ENCODE results near the gene STPG3.

The STPG3 gene

GRCh38 chr9:137251194-137251461, at the start of gene STPG3:
Gene STPG3 (plus strand): TSS chr9:137251286. CDS start chr9:137251287, 1 bp downstream.
- DNase-seq (ENCODE audit: low read depth) = no peak

GRCh38 chr9:137202966-137203365, 48.1 kb upstream of the STPG3 start:
- no peak for DNase-seq (ENCODE audit: low read depth)

GRCh38 chr9:137204731-137205125, 46.4 kb upstream of the STPG3 start:
- DNase-seq (ENCODE audit: low read depth) = no peak

GRCh38 chr9:137205126-137206069, 45.7 kb upstream of the STPG3 start, which contains the start of the genes NDOR1 and TMEM203:
Gene NDOR1 (plus strand): TSS chr9:137205700. CDS start chr9:137205778, 78 bp downstream.
Gene TMEM203 (minus strand): TSS chr9:137205648. CDS start chr9:137205414, 234 bp downstream.
- peak; percentile 90 for DNase-seq (ENCODE audit: low read depth)

- DNase-seq (ENCODE audit: low read depth) = no peak
These were observed 44.5 kb upstream of the STPG3 start for GRCh38 chr9:137206602-137207001.

GRCh38 chr9:137211532-137211931, 39.6 kb upstream of the STPG3 start:
- no peak for DNase-seq (ENCODE audit: low read depth)

GRCh38 chr9:137212520-137212919, 38.6 kb upstream of the STPG3 start:
- DNase-seq (ENCODE audit: low read depth) = no peak

GRCh38 chr9:137213160-137214060, 37.7 kb upstream of the STPG3 start:
- no peak for DNase-seq (ENCODE audit: low read depth)

- DNase-seq (ENCODE audit: low read depth) = no peak
These were observed 36.5 kb upstream of the STPG3 start for GRCh38 chr9:137214620-137215019.

- no peak for DNase-seq (ENCODE audit: low read depth)
These were observed 35.7 kb upstream of the STPG3 start for GRCh38 chr9:137215196-137215986.

- DNase-seq (ENCODE audit: low read depth) = no peak
These were observed 34.7 kb upstream of the STPG3 start for GRCh38 chr9:137216188-137216965.

- DNase-seq (ENCODE audit: low read depth) = no peak
These were observed 33.5 kb upstream of the STPG3 start for GRCh38 chr9:137217276-137218211.

- DNase-seq (ENCODE audit: low read depth) = no peak
These were observed 32.8 kb upstream of the STPG3 start for GRCh38 chr9:137218212-137218753.

GRCh38 chr9:137218754-137219271, 32.3 kb upstream of the STPG3 start:
- no peak for DNase-seq (ENCODE audit: low read depth)

- no peak for DNase-seq (ENCODE audit: low read depth)
These were observed 31.2 kb upstream of the STPG3 start for GRCh38 chr9:137219757-137220316.

GRCh38 chr9:137220317-137221094, 30.6 kb upstream of the STPG3 start:
- no peak for DNase-seq (ENCODE audit: low read depth)

GRCh38 chr9:137221095-137221505, 30.0 kb upstream of the STPG3 start:
- DNase-seq (ENCODE audit: low read depth) = no peak

GRCh38 chr9:137221506-137222111, 29.5 kb upstream of the STPG3 start:
- no peak for DNase-seq (ENCODE audit: low read depth)
